Liver (tissue), 9 donors: ENCODE measurements around the gene THADA. TPM values are rescaled to one million over a fixed set of nuclear protein-coding genes. Genes with fewer than 3 reads are reported as not detected.

Source experiments
- DNase-seq: peaks from one replicate; pipeline ENCODE4 v3.0.0-alpha.2; 2017; ENCODE audit warnings: low spot score
- H3K27ac ChIP-seq, 2 donors: one replicate each; pipeline ENCODE4 v1.7.0; 2013; ENCODE audit warnings: inconsistent platforms in 2 of 2, low read length in 2 of 2, control low read depth in 1 of 2, low read depth in 1 of 2, mild to moderate bottlenecking in 1 of 2
- H3K27me3 ChIP-seq, 4 donors: one replicate each; pipeline versions ENCODE4 v1.6.1 to v1.7.0; 2013; ENCODE audit warnings: low read length in 3 of 4, inconsistent platforms in 1 of 4, mild to moderate bottlenecking in 1 of 4, moderate library complexity in 1 of 4; ENCODE audit not compliant: control insufficient read depth in 4 of 4, insufficient read depth in 4 of 4
- H3K36me3 ChIP-seq, 4 donors: one replicate each; pipeline versions ENCODE4 v1.6.1 to v1.7.0; 2013; ENCODE audit warnings: low read length in 3 of 4, mild to moderate bottlenecking in 3 of 4, low read depth in 1 of 4, moderate library complexity in 1 of 4; ENCODE audit not compliant: control insufficient read depth in 4 of 4, insufficient read depth in 3 of 4
- H3K4me1 ChIP-seq, 4 donors: one replicate each; pipeline versions ENCODE4 v1.6.1 to v1.7.0; 2013; ENCODE audit warnings: low read length in 3 of 4, mild to moderate bottlenecking in 3 of 4, moderate library complexity in 1 of 4; ENCODE audit not compliant: control insufficient read depth in 4 of 4, insufficient read depth in 4 of 4
- H3K4me3 ChIP-seq, 3 donors: one replicate each; pipeline versions ENCODE4 v1.6.1 to v1.7.0; 2013; ENCODE audit warnings: low read length in 3 of 3, control low read depth in 1 of 3, low read depth in 1 of 3, mild to moderate bottlenecking in 1 of 3
- H3K9ac ChIP-seq, 2 donors: one replicate each; pipeline ENCODE4 v1.7.0; 2013; ENCODE audit warnings: low read length in 2 of 2, mild to moderate bottlenecking in 2 of 2, moderate library complexity in 2 of 2, control low read depth in 1 of 2, low read depth in 1 of 2
- H3K9me3 ChIP-seq, 4 donors: one replicate each; pipeline versions ENCODE4 v1.6.1 to v1.7.0; 2013; ENCODE audit warnings: low read length in 3 of 4; ENCODE audit not compliant: control insufficient read depth in 4 of 4
- EGR1 ChIP-seq, 2 donors: IDR thresholded peaks; 2 replicates each; pipeline ENCODE4 v1.6.1; 2016 to 2018; ENCODE audit warnings: antibody characterized with exemption in 2 of 2, low read depth in 2 of 2
- FOXA1 ChIP-seq: IDR thresholded peaks from 2 replicates; pipeline ENCODE4 v1.6.1; 2016; ENCODE audit warnings: antibody characterized with exemption
- FOXA2 ChIP-seq: IDR thresholded peaks from 2 replicates; pipeline ENCODE4 v1.6.1; 2016; ENCODE audit warnings: antibody characterized with exemption
- GABPA ChIP-seq, 2 donors: IDR thresholded peaks in 1 of 2; conservative IDR thresholded peaks in 1 of 2; 2 replicates each; pipeline ENCODE4 v1.6.1; 2016; ENCODE audit warnings: antibody characterized with exemption in 2 of 2, mild to moderate bottlenecking in 1 of 2, moderate library complexity in 1 of 2
- HNF4A ChIP-seq, 2 donors: conservative IDR thresholded peaks; 2 replicates each; pipeline ENCODE4 v1.6.1; 2016; ENCODE audit warnings: antibody characterized with exemption in 2 of 2, mild to moderate bottlenecking in 2 of 2
- HNF4G ChIP-seq: IDR thresholded peaks from 2 replicates; pipeline ENCODE4 v1.6.1; 2016; ENCODE audit warnings: antibody characterized with exemption
- JUND ChIP-seq, 2 donors: IDR thresholded peaks; 2 replicates each; pipeline ENCODE4 v1.6.1; 2016; ENCODE audit warnings: antibody characterized with exemption in 2 of 2
- NR2F2 ChIP-seq: IDR thresholded peaks from 2 replicates; pipeline ENCODE4 v1.6.1; 2016; ENCODE audit warnings: antibody characterized with exemption
- RAD21 ChIP-seq, 2 donors: IDR thresholded peaks; 2 replicates each; pipeline ENCODE4 v1.6.1; 2016; ENCODE audit warnings: antibody characterized with exemption in 2 of 2, mild to moderate bottlenecking in 2 of 2
- RXRA ChIP-seq, 2 donors: IDR thresholded peaks; 2 replicates each; pipeline ENCODE4 v1.6.1; 2017 to 2018; ENCODE audit warnings: antibody characterized with exemption in 2 of 2, mild to moderate bottlenecking in 1 of 2
- SP1 ChIP-seq: IDR thresholded peaks from 2 replicates; pipeline ENCODE4 v1.6.1; 2018; ENCODE audit warnings: antibody characterized with exemption, mild to moderate bottlenecking
- TAF1 ChIP-seq: conservative IDR thresholded peaks from 2 replicates; pipeline ENCODE4 v1.6.1; 2016; ENCODE audit warnings: antibody characterized with exemption, mild to moderate bottlenecking
- YY1 ChIP-seq: IDR thresholded peaks from 2 replicates; pipeline ENCODE4 v1.6.1; 2016; ENCODE audit warnings: antibody characterized with exemption, mild to moderate bottlenecking
- WGBS: extraction: QIAGEN DNeasy Blood & Tissue Kit; methylation state at CpG from one replicate; pipeline ENCODE4 v1.1.7; 2013; 5-methylcytosine and 5-hydroxymethylcytosine counted together
- polyA plus RNA-seq, 2 donors: library from polyadenylated mRNA; stranded (reverse) in 1 of 2; unstranded in 1 of 2; fragments of 200-250 nt in 1 of 2; fragments of >200 nt in 1 of 2; fragmentation: Nextera tagmentation in 1 of 2; extraction: Ambion mirVana in 1 of 2; gene quantifications; one replicate each; pipeline versions ENCODE4 v1.2.1 to v1.2.3, GENCODE V29; 2013 to 2015
- total RNA-seq, 2 donors: library from RNA; depleted of rRNA; stranded (reverse); fragments of >200 nt; gene quantifications; one replicate each; pipeline ENCODE4 v1.2.3, GENCODE V29; 2014
- TF ChIP-seq, protein P1 (sequence below): fragments of 150-350 bp; IDR thresholded peaks from 2 replicates; pipeline ENCODE4 v1.5.1; 2017; ENCODE audit warnings: improper control_type of control experiment, low read depth, low read length; ENCODE audit not compliant: missing input control
- TF ChIP-seq, protein P2 (sequence below): IDR thresholded peaks from 2 replicates; pipeline ENCODE4 v1.6.1; 2016; ENCODE audit warnings: antibody characterized with exemption
- TF ChIP-seq, protein P3 (sequence below): IDR thresholded peaks from 2 replicates; pipeline ENCODE4 v1.6.1; 2016; ENCODE audit warnings: antibody characterized with exemption
- TF ChIP-seq, protein P4 (sequence below): IDR thresholded peaks from 2 replicates; pipeline ENCODE4 v1.6.1; 2016; ENCODE audit warnings: antibody characterized with exemption, mild to moderate bottlenecking
- TF ChIP-seq, protein P5 (sequence below): IDR thresholded peaks from 2 replicates; pipeline ENCODE4 v1.6.1; 2016; ENCODE audit warnings: antibody characterized with exemption
- donor health status: healthy.
- donor health status: healthy.
- donor health status: healthy.
- donor health status: healthy.
- donor health status: healthy.

Gene THADA
- total and polyA plus RNA-seq, 4 donors = 12.0 to 37.2 (median 22.3) TPM

DNA sequence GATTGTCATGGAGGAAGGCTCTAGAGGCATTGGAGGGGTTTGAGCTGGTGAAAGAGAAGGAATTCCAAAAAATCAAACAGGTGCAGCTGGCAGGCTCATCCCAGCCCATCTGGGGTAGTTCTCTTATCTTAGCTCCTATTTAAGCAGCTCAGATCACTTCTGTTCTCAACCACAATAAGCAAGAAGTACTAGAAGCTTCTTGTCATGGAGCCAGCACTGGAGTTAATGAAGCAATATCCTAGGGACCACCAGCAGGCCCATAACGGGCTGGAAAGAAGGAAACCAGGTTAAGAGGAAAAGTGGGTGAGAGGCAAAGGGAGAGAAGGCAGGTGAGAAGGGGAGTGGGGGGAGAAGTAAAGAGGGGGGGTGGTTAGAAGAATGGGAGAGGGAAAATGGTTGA lies 268.7 kb downstream of the THADA start:
- WGBS = 81% methylated on average over 1 of the region's 1 CpG
- no peak for DNase-seq

More for the DNA sequence above, 268.7 kb downstream of the THADA start:
- H3K9ac ChIP-seq = no peak overlapping the region
- no peaks in the 10 kb centered on the region for H3K27me3 ChIP-seq
- TF ChIP-seq HNF4A (conservative IDR thresholded peaks at IDR 0.05) (no peak), HNF4G (no peak), RAD21 (IDR thresholded peaks at IDR 0.05) (no peak), JUND (IDR thresholded peaks at IDR 0.05) (no peak), FOXA1 (no peak), YY1 (no peak), SP1 (no peak), NR2F2 (no peak), GABPA (IDR thresholded peaks at IDR 0.05 in 1 of 2, conservative IDR thresholded peaks at IDR 0.05 in 1 of 2) (no peak), TAF1 (no peak), EGR1 (IDR thresholded peaks at IDR 0.05; ENCODE audit: low read depth in 2 of 2) (no peak), RXRA (IDR thresholded peaks at IDR 0.05) (no peak), FOXA2 (no peak)
- TF ChIP-seq, protein P1, sequence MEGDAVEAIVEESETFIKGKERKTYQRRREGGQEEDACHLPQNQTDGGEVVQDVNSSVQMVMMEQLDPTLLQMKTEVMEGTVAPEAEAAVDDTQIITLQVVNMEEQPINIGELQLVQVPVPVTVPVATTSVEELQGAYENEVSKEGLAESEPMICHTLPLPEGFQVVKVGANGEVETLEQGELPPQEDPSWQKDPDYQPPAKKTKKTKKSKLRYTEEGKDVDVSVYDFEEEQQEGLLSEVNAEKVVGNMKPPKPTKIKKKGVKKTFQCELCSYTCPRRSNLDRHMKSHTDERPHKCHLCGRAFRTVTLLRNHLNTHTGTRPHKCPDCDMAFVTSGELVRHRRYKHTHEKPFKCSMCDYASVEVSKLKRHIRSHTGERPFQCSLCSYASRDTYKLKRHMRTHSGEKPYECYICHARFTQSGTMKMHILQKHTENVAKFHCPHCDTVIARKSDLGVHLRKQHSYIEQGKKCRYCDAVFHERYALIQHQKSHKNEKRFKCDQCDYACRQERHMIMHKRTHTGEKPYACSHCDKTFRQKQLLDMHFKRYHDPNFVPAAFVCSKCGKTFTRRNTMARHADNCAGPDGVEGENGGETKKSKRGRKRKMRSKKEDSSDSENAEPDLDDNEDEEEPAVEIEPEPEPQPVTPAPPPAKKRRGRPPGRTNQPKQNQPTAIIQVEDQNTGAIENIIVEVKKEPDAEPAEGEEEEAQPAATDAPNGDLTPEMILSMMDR = no peak
- TF ChIP-seq, protein P2, sequence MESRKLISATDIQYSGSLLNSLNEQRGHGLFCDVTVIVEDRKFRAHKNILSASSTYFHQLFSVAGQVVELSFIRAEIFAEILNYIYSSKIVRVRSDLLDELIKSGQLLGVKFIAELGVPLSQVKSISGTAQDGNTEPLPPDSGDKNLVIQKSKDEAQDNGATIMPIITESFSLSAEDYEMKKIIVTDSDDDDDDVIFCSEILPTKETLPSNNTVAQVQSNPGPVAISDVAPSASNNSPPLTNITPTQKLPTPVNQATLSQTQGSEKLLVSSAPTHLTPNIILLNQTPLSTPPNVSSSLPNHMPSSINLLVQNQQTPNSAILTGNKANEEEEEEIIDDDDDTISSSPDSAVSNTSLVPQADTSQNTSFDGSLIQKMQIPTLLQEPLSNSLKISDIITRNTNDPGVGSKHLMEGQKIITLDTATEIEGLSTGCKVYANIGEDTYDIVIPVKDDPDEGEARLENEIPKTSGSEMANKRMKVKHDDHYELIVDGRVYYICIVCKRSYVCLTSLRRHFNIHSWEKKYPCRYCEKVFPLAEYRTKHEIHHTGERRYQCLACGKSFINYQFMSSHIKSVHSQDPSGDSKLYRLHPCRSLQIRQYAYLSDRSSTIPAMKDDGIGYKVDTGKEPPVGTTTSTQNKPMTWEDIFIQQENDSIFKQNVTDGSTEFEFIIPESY = no peak
- TF ChIP-seq, protein P3, sequence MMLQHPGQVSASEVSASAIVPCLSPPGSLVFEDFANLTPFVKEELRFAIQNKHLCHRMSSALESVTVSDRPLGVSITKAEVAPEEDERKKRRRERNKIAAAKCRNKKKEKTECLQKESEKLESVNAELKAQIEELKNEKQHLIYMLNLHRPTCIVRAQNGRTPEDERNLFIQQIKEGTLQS = no peak
- TF ChIP-seq, protein P4, sequence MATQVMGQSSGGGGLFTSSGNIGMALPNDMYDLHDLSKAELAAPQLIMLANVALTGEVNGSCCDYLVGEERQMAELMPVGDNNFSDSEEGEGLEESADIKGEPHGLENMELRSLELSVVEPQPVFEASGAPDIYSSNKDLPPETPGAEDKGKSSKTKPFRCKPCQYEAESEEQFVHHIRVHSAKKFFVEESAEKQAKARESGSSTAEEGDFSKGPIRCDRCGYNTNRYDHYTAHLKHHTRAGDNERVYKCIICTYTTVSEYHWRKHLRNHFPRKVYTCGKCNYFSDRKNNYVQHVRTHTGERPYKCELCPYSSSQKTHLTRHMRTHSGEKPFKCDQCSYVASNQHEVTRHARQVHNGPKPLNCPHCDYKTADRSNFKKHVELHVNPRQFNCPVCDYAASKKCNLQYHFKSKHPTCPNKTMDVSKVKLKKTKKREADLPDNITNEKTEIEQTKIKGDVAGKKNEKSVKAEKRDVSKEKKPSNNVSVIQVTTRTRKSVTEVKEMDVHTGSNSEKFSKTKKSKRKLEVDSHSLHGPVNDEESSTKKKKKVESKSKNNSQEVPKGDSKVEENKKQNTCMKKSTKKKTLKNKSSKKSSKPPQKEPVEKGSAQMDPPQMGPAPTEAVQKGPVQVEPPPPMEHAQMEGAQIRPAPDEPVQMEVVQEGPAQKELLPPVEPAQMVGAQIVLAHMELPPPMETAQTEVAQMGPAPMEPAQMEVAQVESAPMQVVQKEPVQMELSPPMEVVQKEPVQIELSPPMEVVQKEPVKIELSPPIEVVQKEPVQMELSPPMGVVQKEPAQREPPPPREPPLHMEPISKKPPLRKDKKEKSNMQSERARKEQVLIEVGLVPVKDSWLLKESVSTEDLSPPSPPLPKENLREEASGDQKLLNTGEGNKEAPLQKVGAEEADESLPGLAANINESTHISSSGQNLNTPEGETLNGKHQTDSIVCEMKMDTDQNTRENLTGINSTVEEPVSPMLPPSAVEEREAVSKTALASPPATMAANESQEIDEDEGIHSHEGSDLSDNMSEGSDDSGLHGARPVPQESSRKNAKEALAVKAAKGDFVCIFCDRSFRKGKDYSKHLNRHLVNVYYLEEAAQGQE = no peak
- TF ChIP-seq, protein P5, sequence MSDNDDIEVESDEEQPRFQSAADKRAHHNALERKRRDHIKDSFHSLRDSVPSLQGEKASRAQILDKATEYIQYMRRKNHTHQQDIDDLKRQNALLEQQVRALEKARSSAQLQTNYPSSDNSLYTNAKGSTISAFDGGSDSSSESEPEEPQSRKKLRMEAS = no peak
- no peaks in the 10 kb centered on the region for H3K4me1 ChIP-seq
- no peak overlapping the region for H3K4me3 ChIP-seq
- no peaks in the 10 kb centered on the region for H3K36me3 ChIP-seq
- no peaks in the 10 kb centered on the region for H3K9me3 ChIP-seq
- no peak overlapping the region for H3K27ac ChIP-seq
